Fibroblast of lung (primary cell): Measurements from ENCODE around the gene FER. TPM values are rescaled to one million over a fixed set of nuclear protein-coding genes. Genes with fewer than 3 reads are reported as not detected.

Source experiments
- DNase-seq, 2 donors: peaks; one replicate each; pipeline versions ENCODE4 v3.0.0 to v3.0.0-alpha.2; 2010; ENCODE audit warnings: low read depth in 2 of 2
- H2AFZ ChIP-seq: 2 replicates; pipeline ENCODE4 v1.5.1; 2012; ENCODE audit warnings: low read length, control low read depth, inconsistent platforms
- H3K27ac ChIP-seq: 2 replicates; pipeline ENCODE4 v1.5.1; 2011; ENCODE audit warnings: low read length, control low read depth; ENCODE audit not compliant: insufficient read depth
- H3K27me3 ChIP-seq: 2 replicates; pipeline ENCODE4 v1.5.1; 2011; ENCODE audit warnings: mild to moderate bottlenecking, low read length; ENCODE audit not compliant: control insufficient read depth, insufficient read depth
- H3K36me3 ChIP-seq: 2 replicates; pipeline ENCODE4 v1.5.1; 2011; ENCODE audit warnings: low read length; ENCODE audit not compliant: control insufficient read depth, insufficient read depth
- H3K4me1 ChIP-seq: 2 replicates; pipeline ENCODE4 v1.5.1; 2011; ENCODE audit warnings: low read length; ENCODE audit not compliant: control insufficient read depth, insufficient read depth; ENCODE audit errors: extremely low read depth
- H3K4me2 ChIP-seq: 2 replicates; pipeline ENCODE4 v1.5.1; 2011; ENCODE audit warnings: low read length, control low read depth; ENCODE audit not compliant: insufficient read depth; ENCODE audit errors: extremely low read depth
- H3K4me3 ChIP-seq, 4 experiments: fragments of 200-600 bp in 1 of 4; sonication (generic) in 1 of 4; replicated peaks in 1 of 4; 2 replicates each; pipeline ENCODE4 v1.5.1; 2011 to 2016; ENCODE audit warnings: low read length in 4 of 4, low read depth in 3 of 4, mild to moderate bottlenecking in 3 of 4, control low read depth in 2 of 4, inconsistent platforms in 1 of 4, mixed read lengths in 1 of 4; ENCODE audit not compliant: insufficient read depth in 1 of 4; ENCODE audit errors: control extremely low read depth in 1 of 4
- H3K79me2 ChIP-seq: 2 replicates; pipeline ENCODE4 v1.5.1; 2012; ENCODE audit warnings: mild to moderate bottlenecking, low read length, inconsistent platforms; ENCODE audit not compliant: control insufficient read depth, insufficient read depth
- H3K9ac ChIP-seq: 2 replicates; pipeline ENCODE4 v1.5.1; 2011; ENCODE audit warnings: mild to moderate bottlenecking, low read length, control low read depth; ENCODE audit not compliant: insufficient read depth
- H3K9me3 ChIP-seq: 2 replicates; pipeline ENCODE4 v1.5.1; 2012; ENCODE audit warnings: low read depth, low read length; ENCODE audit not compliant: control insufficient read depth, insufficient read depth
- H4K20me1 ChIP-seq: 2 replicates; pipeline ENCODE4 v1.5.1; 2011; ENCODE audit warnings: low read length; ENCODE audit not compliant: control insufficient read depth, insufficient read depth; ENCODE audit errors: extremely low read depth
- EZH2 ChIP-seq: IDR thresholded peaks from 2 replicates; pipeline ENCODE4 v1.5.1; 2012; ENCODE audit warnings: low read length, control low read depth, mild to moderate bottlenecking; ENCODE audit errors: missing control alignments
- polyA plus RNA-seq, 2 donors: library from polyadenylated mRNA; depleted of rRNA in 1 of 2; stranded (reverse) in 1 of 2; unstranded in 1 of 2; fragments of >200 nt; gene quantifications; 2 replicates each; pipeline ENCODE4 v1.2.1, GENCODE V29; 2011 to 2012; ENCODE audit warnings: missing spikeins in 1 of 2
- total RNA-seq: library from RNA; depleted of rRNA; stranded (reverse); fragments of >200 nt; gene quantifications from 2 replicates; pipeline ENCODE4 v1.2.1, GENCODE V29; 2014
- TF ChIP-seq, protein P1 (sequence below), 2 donors: IDR thresholded peaks in 1 of 2; conservative IDR thresholded peaks in 1 of 2; 1 replicate in 1 of 2; 2 replicates in 1 of 2; pipeline ENCODE4 v1.5.1; 2011 to 2012; ENCODE audit warnings: low read length in 2 of 2, control low read depth in 1 of 2, inconsistent platforms in 1 of 2, low read depth in 1 of 2, mild to moderate bottlenecking in 1 of 2

The FER gene
- total and polyA plus RNA-seq, 2 donors (not counting 1 experiment from before 2014, with no cell fraction given): 12.2 to 21.3 TPM

DNA sequence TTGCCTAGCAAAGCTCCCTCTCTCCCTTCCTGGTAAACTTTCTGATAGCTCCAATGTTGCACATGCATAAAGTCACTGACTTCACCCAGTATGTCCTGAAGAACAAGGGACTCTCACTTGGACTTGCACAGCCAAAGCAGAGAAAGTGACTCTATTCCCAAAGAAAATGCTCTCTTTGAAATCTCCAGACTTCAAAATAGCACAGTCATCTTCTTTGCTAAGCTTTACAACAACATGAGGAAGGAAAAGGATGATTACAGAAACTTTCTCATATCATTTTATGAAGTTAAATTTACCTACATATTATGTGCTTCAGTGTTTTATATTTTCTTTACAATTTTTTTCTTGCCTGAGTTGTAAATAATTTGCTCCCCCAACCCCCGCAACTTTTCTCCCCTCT lies 397.4 kb downstream of the FER start:
- no peak for DNase-seq
- H3K4me3 ChIP-seq: no peak overlapping the region
- no peaks in the 10 kb centered on the region for H4K20me1 ChIP-seq
- no peaks in the 10 kb centered on the region for H3K79me2 ChIP-seq
- H3K4me1 ChIP-seq: peaks cover 3% of the 10 kb centered on the region
- H3K27me3 ChIP-seq: no peaks in the 10 kb centered on the region
- H3K36me3 ChIP-seq: no peaks in the 10 kb centered on the region
- H3K9ac ChIP-seq: no peak overlapping the region
- H2AFZ ChIP-seq: no peak overlapping the region
- no peak overlapping the region for H3K27ac ChIP-seq
- no peaks in the 10 kb centered on the region for H3K9me3 ChIP-seq
- TF ChIP-seq EZH2: no peak
- TF ChIP-seq, protein P1, sequence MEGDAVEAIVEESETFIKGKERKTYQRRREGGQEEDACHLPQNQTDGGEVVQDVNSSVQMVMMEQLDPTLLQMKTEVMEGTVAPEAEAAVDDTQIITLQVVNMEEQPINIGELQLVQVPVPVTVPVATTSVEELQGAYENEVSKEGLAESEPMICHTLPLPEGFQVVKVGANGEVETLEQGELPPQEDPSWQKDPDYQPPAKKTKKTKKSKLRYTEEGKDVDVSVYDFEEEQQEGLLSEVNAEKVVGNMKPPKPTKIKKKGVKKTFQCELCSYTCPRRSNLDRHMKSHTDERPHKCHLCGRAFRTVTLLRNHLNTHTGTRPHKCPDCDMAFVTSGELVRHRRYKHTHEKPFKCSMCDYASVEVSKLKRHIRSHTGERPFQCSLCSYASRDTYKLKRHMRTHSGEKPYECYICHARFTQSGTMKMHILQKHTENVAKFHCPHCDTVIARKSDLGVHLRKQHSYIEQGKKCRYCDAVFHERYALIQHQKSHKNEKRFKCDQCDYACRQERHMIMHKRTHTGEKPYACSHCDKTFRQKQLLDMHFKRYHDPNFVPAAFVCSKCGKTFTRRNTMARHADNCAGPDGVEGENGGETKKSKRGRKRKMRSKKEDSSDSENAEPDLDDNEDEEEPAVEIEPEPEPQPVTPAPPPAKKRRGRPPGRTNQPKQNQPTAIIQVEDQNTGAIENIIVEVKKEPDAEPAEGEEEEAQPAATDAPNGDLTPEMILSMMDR (conservative IDR thresholded peaks at IDR 0.05 in 1 of 2, IDR thresholded peaks at IDR 0.05 in 1 of 2; ENCODE audit: low read depth in 1 of 2, low read length in 2 of 2): no peak
- no peak overlapping the region for H3K4me2 ChIP-seq

DNA sequence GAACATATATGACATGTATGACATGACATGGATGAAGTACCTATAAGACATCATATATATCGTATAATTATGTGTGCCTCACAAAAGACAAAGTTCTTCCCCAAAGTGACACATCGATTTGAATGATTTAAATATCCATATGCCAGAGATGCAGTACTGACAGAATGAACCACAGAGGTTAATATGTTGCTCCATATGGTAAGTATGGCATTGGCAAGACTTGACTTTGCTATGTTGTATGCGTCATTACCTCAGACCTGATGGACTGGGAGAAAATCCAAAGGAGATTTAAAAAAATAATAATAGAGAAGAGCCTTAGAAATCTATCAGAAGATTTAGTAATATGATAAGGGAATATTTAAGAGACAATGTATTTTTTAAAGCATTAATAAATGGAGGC lies 398.9 kb downstream of the FER start:
- no peak overlapping the region for H3K4me3 ChIP-seq
- H3K9me3 ChIP-seq: no peaks in the 10 kb centered on the region
- H3K27ac ChIP-seq: no peak overlapping the region
- H2AFZ ChIP-seq: no peak overlapping the region
- no peaks in the 10 kb centered on the region for H4K20me1 ChIP-seq
- no peak overlapping the region for H3K4me2 ChIP-seq
- H3K79me2 ChIP-seq: no peaks in the 10 kb centered on the region
- TF ChIP-seq, protein P1 (conservative IDR thresholded peaks at IDR 0.05 in 1 of 2, IDR thresholded peaks at IDR 0.05 in 1 of 2; ENCODE audit: low read depth in 1 of 2, low read length in 2 of 2): no peak
- no peak for TF ChIP-seq EZH2
- no peaks in the 10 kb centered on the region for H3K4me1 ChIP-seq
- H3K36me3 ChIP-seq: no peaks in the 10 kb centered on the region
- peak; percentile 7 to 61 for DNase-seq
- no peaks in the 10 kb centered on the region for H3K27me3 ChIP-seq
- H3K9ac ChIP-seq: no peak overlapping the region

DNA sequence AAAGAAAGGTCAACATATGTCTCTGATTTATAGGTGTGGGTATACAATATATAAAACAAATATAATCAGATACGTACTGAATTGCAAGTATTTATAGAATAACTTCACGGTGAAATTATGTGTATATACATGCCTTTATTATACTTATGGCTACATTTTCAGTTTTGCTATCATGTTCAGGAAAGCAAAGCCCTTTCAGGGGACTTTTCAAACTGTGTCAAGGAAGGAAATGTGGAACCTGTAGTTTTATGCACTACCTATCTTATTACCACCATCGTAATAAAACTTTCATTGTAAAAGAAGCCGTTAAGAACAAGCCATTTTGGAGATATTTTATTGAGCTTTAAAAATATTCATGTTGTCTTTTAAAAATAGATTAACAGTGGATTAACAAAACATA lies 404.9 kb downstream of the FER start:
- Histone ChIP-seq H3K9ac (no peak overlapping the region), H3K4me1 (no peaks in the 10 kb centered on the region), H3K4me3 (no peak overlapping the region), H3K9me3 (no peaks in the 10 kb centered on the region), H3K4me2 (no peak overlapping the region), H4K20me1 (no peaks in the 10 kb centered on the region), H2AFZ (no peak overlapping the region), H3K27me3 (no peaks in the 10 kb centered on the region), H3K36me3 (no peaks in the 10 kb centered on the region), H3K27ac (no peak overlapping the region), H3K79me2 (no peaks in the 10 kb centered on the region)
- DNase-seq: no peak
- TF ChIP-seq, protein P1 (conservative IDR thresholded peaks at IDR 0.05 in 1 of 2, IDR thresholded peaks at IDR 0.05 in 1 of 2; ENCODE audit: low read depth in 1 of 2, low read length in 2 of 2): no peak
- TF ChIP-seq EZH2: no peak
